Neural progenitor cell (in vitro differentiated cells): ENCODE results near the gene BTRC.

Source experiments
- CTCF ChIP-seq: fragments of 200-600 bp; sonication (generic); IDR thresholded peaks from 2 replicates; pipeline ENCODE4 v1.5.1; 2017; ENCODE audit warnings: antibody characterized with exemption, mild to moderate bottlenecking
- EZH2 ChIP-seq: fragments of 200-600 bp; sonication (generic); IDR thresholded peaks from 2 replicates; pipeline ENCODE4 v1.6.1; 2017; ENCODE audit warnings: antibody characterized with exemption, mild to moderate bottlenecking, moderate library complexity
- EZH2phosphoT487 ChIP-seq: fragments of 200-600 bp; sonication (generic); IDR thresholded peaks from 2 replicates; pipeline ENCODE4 v1.6.1; 2017; ENCODE audit warnings: antibody characterized with exemption

DNA sequence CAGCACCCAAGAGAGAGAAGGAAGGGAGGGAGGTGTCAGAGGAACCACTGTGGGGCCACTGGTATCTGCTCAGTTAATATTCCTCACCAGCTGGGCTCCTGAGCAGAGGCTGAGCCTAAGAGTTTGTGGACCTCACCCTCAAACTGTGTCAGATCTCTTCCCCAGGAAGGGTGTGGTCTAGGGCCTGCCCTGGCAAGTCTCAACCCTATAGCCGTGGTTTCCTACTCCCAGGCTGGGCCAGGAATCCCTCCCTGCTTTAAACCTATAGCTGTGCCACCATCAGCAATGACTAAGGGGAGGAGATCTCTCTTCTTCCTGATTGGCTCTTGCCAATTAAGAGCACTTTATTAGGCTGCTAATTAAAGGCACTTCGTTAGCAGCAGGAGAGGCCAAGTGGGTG is 204.2 kb downstream of the BTRC start:
- TF ChIP-seq CTCF (no peak), EZH2 (no peak), EZH2phosphoT487 (no peak)
